HPDE6-E6E7 (cell line): ENCODE data around the gene HAPLN2.
"Not testable (repeated sequence)": the region's sequence is repeated elsewhere in the genome, so short reads cannot be mapped to it uniquely, and the experiment has no call there.

Experiments used
- DNase-seq: peaks from one replicate; pipeline ENCODE4 v3.0.0; 2011; ENCODE audit warnings: missing footprints; ENCODE audit errors: extremely low spot score

The HAPLN2 gene

GRCh38 chr1:156591432-156592157 is 27.6 kb upstream of the HAPLN2 start, which contains the start of gene NAXE:
NAXE (plus strand) TSS chr1:156591776; CDS start chr1:156591805, 29 bp downstream.
- peak; percentile 64 for DNase-seq

GRCh38 chr1:156592158-156592909 is 26.9 kb upstream of the HAPLN2 start:
- DNase-seq = no peak

GRCh38 chr1:156592910-156593660 is 26.1 kb upstream of the HAPLN2 start:
- DNase-seq = no peak

- DNase-seq = no peak
These were observed 25.6 kb upstream of the HAPLN2 start for GRCh38 chr1:156593661-156593989.

- DNase-seq = no peak
These were observed 25.0 kb upstream of the HAPLN2 start for GRCh38 chr1:156594190-156594589.

GRCh38 chr1:156595016-156595415 is 24.2 kb upstream of the HAPLN2 start:
- no peak for DNase-seq

GRCh38 chr1:156596426-156596825 is 22.8 kb upstream of the HAPLN2 start:
- DNase-seq = no peak

GRCh38 chr1:156598125-156598524 is 21.1 kb upstream of the HAPLN2 start:
- no peak for DNase-seq

- DNase-seq = no peak
These were observed 20.3 kb upstream of the HAPLN2 start for GRCh38 chr1:156598731-156599432.

GRCh38 chr1:156599811-156600210 is 19.4 kb upstream of the HAPLN2 start:
- DNase-seq = no peak

- no peak for DNase-seq
These were observed 18.5 kb upstream of the HAPLN2 start for GRCh38 chr1:156600733-156601121.

- no peak for DNase-seq
These were observed 17.9 kb upstream of the HAPLN2 start, which contains the start of gene GPATCH4 for GRCh38 chr1:156601122-156601830. GPATCH4 (minus strand) TSS chr1:156601479.

GRCh38 chr1:156601892-156602291 is 17.3 kb upstream of the HAPLN2 start:
- DNase-seq = no peak

GRCh38 chr1:156602557-156602993 is 16.6 kb upstream of the HAPLN2 start:
- DNase-seq = peak; percentile 71

- not testable (repeated sequence) for DNase-seq
These were observed 11.9 kb upstream of the HAPLN2 start for GRCh38 chr1:156607344-156607743.

- peak; percentile 63 for DNase-seq
These were observed 11.1 kb upstream of the HAPLN2 start for GRCh38 chr1:156608036-156608674.

- DNase-seq = no peak
These were observed 10.2 kb upstream of the HAPLN2 start for GRCh38 chr1:156608981-156609380.

GRCh38 chr1:156610072-156610471 is 9.1 kb upstream of the HAPLN2 start:
- DNase-seq = not testable (repeated sequence)

- DNase-seq = no peak
These were observed 6.5 kb upstream of the HAPLN2 start for GRCh38 chr1:156612666-156613065.

- no peak for DNase-seq
These were observed 3.3 kb upstream of the HAPLN2 start for GRCh38 chr1:156615946-156616345.

GRCh38 chr1:156616463-156616862 is 2.8 kb upstream of the HAPLN2 start:
- no peak for DNase-seq
